Caco-2 (cell line): Measurements from ENCODE around the gene TMPRSS6. TPM values are rescaled to one million over a fixed set of nuclear protein-coding genes. Genes with fewer than 3 reads are reported as not detected.

Source experiments
- BruUV-seq: library from RNA; stranded (reverse); fragments of 400-500 nt; replicated peaks from 2 replicates; lab custom pipeline; 2021; lab: Mats Ljungman, UMichigan
- CTCF ChIA-PET: fragments of 300-600 bp; sonication (Branson Sonifier 250); formaldehyde crosslinking; loops from one replicate; lab custom pipeline; 2022; ENCODE audit warnings: antibody characterized with exemption; lab: Charles Lee
- POLR2A ChIA-PET: fragments of 300-600 bp; sonication (Branson Sonifier 250); formaldehyde crosslinking; loops from one replicate; lab custom pipeline; 2022; ENCODE audit warnings: antibody characterized with exemption; lab: Charles Lee
- DNase-seq, 2 experiments: peaks; one replicate each; pipeline versions ENCODE4 v3.0.0 to v3.0.0-alpha.2; 2020 to 2022
- H3K27me3 ChIP-seq: replicated peaks from 2 replicates; pipeline ENCODE4 v1.6.0; 2011; ENCODE audit warnings: low read length; ENCODE audit not compliant: control insufficient read depth, insufficient read depth
- H3K36me3 ChIP-seq: 2 replicates; pipeline ENCODE4 v1.5.1; 2011; ENCODE audit warnings: low read length; ENCODE audit not compliant: control insufficient read depth, insufficient read depth
- H3K4me1 ChIP-seq: fragments of 250-450 bp; sonication (Bioruptor Pico); 2 replicates; pipeline ENCODE4 v1.5.1; 2020; ENCODE audit warnings: mild to moderate bottlenecking
- H3K4me3 ChIP-seq: 2 replicates; pipeline ENCODE4 v1.5.1; 2011; ENCODE audit warnings: low read depth, mild to moderate bottlenecking, control low read depth, low read length
- H3K9me3 ChIP-seq: fragments of 250-450 bp; sonication (Bioruptor Pico); 2 replicates; pipeline ENCODE4 v1.5.1; 2020; ENCODE audit warnings: mild to moderate bottlenecking, moderate library complexity
- H3K27ac Mint-ChIP-seq: one replicate; pipeline ENCODE4 v1.8.0; 2022; ENCODE audit warnings: mixed read lengths; ENCODE audit not compliant: unreplicated experiment
- H3K27me3 Mint-ChIP-seq: one replicate; pipeline ENCODE4 v1.8.0; 2022; ENCODE audit warnings: mixed read lengths; ENCODE audit not compliant: insufficient read depth, unreplicated experiment
- H3K36me3 Mint-ChIP-seq: one replicate; pipeline ENCODE4 v1.8.0; 2022; ENCODE audit warnings: mild to moderate bottlenecking, mixed read lengths; ENCODE audit not compliant: insufficient read depth, unreplicated experiment
- H3K4me1 Mint-ChIP-seq: one replicate; pipeline ENCODE4 v1.8.0; 2022; ENCODE audit warnings: low read depth, mixed read lengths; ENCODE audit not compliant: unreplicated experiment
- H3K4me3 Mint-ChIP-seq: one replicate; pipeline ENCODE4 v1.8.0; 2022; ENCODE audit warnings: mild to moderate bottlenecking, moderate library complexity, mixed read lengths; ENCODE audit not compliant: unreplicated experiment
- H3K9me3 Mint-ChIP-seq: one replicate; pipeline ENCODE4 v1.8.0; 2022; ENCODE audit warnings: mixed read lengths; ENCODE audit not compliant: unreplicated experiment
- CTCF ChIP-seq, 2 experiments: fragments of 200-600 bp in 1 of 2; IDR thresholded peaks; 1 replicate in 1 of 2; 2 replicates in 1 of 2; pipeline versions ENCODE4 v1.5.1 to v1.8.0; 2011 to 2022; ENCODE audit warnings: antibody characterized with exemption in 1 of 2, control low read depth in 1 of 2, inconsistent platforms in 1 of 2, low read depth in 1 of 2, low read length in 1 of 2, mild to moderate bottlenecking in 1 of 2, moderate library complexity in 1 of 2; ENCODE audit not compliant: insufficient read depth in 1 of 2, severe bottlenecking in 1 of 2, unreplicated experiment in 1 of 2
- intact Hi-C: fragments of 100-400 bp; cut with micrococcal nuclease; formaldehyde crosslinking; loops from one replicate; pipeline ENCODE4 v1.10.0; 2022; ENCODE audit not compliant: unreplicated experiment
- total RNA-seq: library from RNA; stranded (reverse); gene quantifications from 2 replicates; pipeline ENCODE4 v1.2.3, GENCODE V29; 2022

Gene TMPRSS6
- total RNA-seq, 1 experiment from 2014 or later, result 1.6 TPM

- Mint-ChIP-seq H3K4me3 (no peak overlapping the region), H3K9me3 (no peaks in the 10 kb centered on the region), H3K36me3 (no peaks in the 10 kb centered on the region), H3K27me3 (peaks cover 4% of the 10 kb centered on the region), H3K27ac (no peak overlapping the region), H3K4me1 (no peaks in the 10 kb centered on the region)
- intact Hi-C loops, result no loop called here
- H3K36me3 ChIP-seq, result no peaks in the 10 kb centered on the region
- no peaks in the 10 kb centered on the region for H3K9me3 ChIP-seq
- H3K27me3 ChIP-seq, result no peaks in the 10 kb centered on the region
- no peak for TF ChIP-seq CTCF (IDR thresholded peaks at IDR 0.05; ENCODE audit: insufficient read depth in 1 of 2, low read depth in 1 of 2, low read length in 1 of 2, severe bottlenecking in 1 of 2, unreplicated experiment in 1 of 2)
- ChIA-PET CTCF (no interaction called here), POLR2A (interaction anchor here (0.6 kb wide), 1 partner anchor 106 kb away, joined by 3 read pairs; no protein-coding TSS in a partner anchor)
- no peak for DNase-seq
- no peaks in the 10 kb centered on the region for H3K4me1 ChIP-seq
- no peak overlapping the region for H3K4me3 ChIP-seq
- BruUV-seq, result no TSS peak
Measured at GRCh38 chr22:37138849-37139561, 29.5 kb upstream of the TMPRSS6 start.

- intact Hi-C loops, result no loop called here
- Histone ChIP-seq H3K9me3 (no peaks in the 10 kb centered on the region), H3K36me3 (no peaks in the 10 kb centered on the region), H3K4me1 (no peaks in the 10 kb centered on the region), H3K4me3 (no peak overlapping the region), H3K27me3 (no peaks in the 10 kb centered on the region)
- Mint-ChIP-seq H3K27ac (no peak overlapping the region), H3K27me3 (peaks cover 4% of the 10 kb centered on the region), H3K9me3 (no peaks in the 10 kb centered on the region), H3K4me3 (no peak overlapping the region), H3K4me1 (no peaks in the 10 kb centered on the region), H3K36me3 (no peaks in the 10 kb centered on the region)
- DNase-seq, result no peak
- CTCF ChIA-PET, result interaction anchor here (0.7 kb wide), 1 partner anchor 139 kb away, joined by 6 read pairs; no protein-coding TSS in a partner anchor
- TF ChIP-seq CTCF (IDR thresholded peaks at IDR 0.05; ENCODE audit: insufficient read depth in 1 of 2, low read depth in 1 of 2, low read length in 1 of 2, severe bottlenecking in 1 of 2, unreplicated experiment in 1 of 2), result no peak
- no TSS peak for BruUV-seq
- POLR2A ChIA-PET, result no interaction called here
Measured at GRCh38 chr22:37137903-37138665, 28.6 kb upstream of the TMPRSS6 start.

- no peak overlapping the region for H3K4me3 Mint-ChIP-seq
- ChIA-PET CTCF (no interaction called here), POLR2A (no interaction called here)
- no TSS peak for BruUV-seq
- H3K4me1 Mint-ChIP-seq, result no peaks in the 10 kb centered on the region
- no peak overlapping the region for H3K27ac Mint-ChIP-seq
- Histone ChIP-seq H3K27me3 (no peaks in the 10 kb centered on the region), H3K9me3 (no peaks in the 10 kb centered on the region), H3K4me3 (no peak overlapping the region), H3K4me1 (no peaks in the 10 kb centered on the region), H3K36me3 (no peaks in the 10 kb centered on the region)
- peaks cover 4% of the 10 kb centered on the region for H3K27me3 Mint-ChIP-seq
- no peaks in the 10 kb centered on the region for H3K9me3 Mint-ChIP-seq
- intact Hi-C loops, result no loop called here
- H3K36me3 Mint-ChIP-seq, result no peaks in the 10 kb centered on the region
- no peak for DNase-seq
- TF ChIP-seq CTCF (IDR thresholded peaks at IDR 0.05; ENCODE audit: insufficient read depth in 1 of 2, low read depth in 1 of 2, low read length in 1 of 2, severe bottlenecking in 1 of 2, unreplicated experiment in 1 of 2), result no peak
Measured at GRCh38 chr22:37137131-37137530, 27.6 kb upstream of the TMPRSS6 start.
